ENCODE results near the gene ZNF593OS.

Gene ZNF593OS

DNA sequence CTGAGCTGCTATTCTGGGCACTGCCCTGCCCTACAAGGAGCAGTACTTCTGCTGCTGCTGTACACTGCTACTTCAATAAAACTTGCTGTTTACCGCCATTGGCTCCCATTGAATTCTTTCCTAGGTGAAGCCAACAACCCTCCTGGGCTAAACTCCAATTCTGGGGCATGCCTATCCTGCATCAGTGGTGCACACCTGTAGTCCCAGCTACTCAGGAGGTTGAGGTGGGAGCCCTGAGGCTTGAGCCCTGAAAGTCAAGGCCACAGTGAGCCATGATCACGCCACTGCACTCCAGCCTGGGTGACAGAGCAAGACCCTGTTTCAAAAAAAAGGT lies 38.8 kb downstream of the ZNF593OS start:
- H3K4me1 ChIP-seq (ENCODE audit: control insufficient read depth, insufficient read depth, low read length): peaks cover under 1% of the 10 kb centered on the region; the same call in 1 of the 2 replicates
- no peak overlapping the region for H3K9ac ChIP-seq (ENCODE audit: low read length)

GRCh38 chr1:26132128-26132833 lies 39.4 kb downstream of the ZNF593OS start:
- Histone ChIP-seq H3K9ac (ENCODE audit: low read length) (no peak overlapping the region), H3K27me3 (ENCODE audit: control insufficient read depth, insufficient read depth, low read length) (no peaks in the 10 kb centered on the region), H3K4me1 (ENCODE audit: control insufficient read depth, insufficient read depth, low read length) (peaks cover 5% of the 10 kb centered on the region; the same call in 1 of the 2 replicates), H3K4me3 (ENCODE audit: low read depth, low read length) (no peak overlapping the region), H3K9me3 (ENCODE audit: control insufficient read depth, insufficient read depth, low read depth, low read length) (no peaks in the 10 kb centered on the region), H3K27ac (ENCODE audit: low read depth, low read length) (no peak overlapping the region), H3K36me3 (ENCODE audit: control insufficient read depth, insufficient read depth, low read length) (no peaks in the 10 kb centered on the region)

More for the DNA sequence above, 38.8 kb downstream of the ZNF593OS start:
- Histone ChIP-seq H3K36me3 (ENCODE audit: control insufficient read depth, insufficient read depth, low read length) (no peaks in the 10 kb centered on the region), H3K9me3 (ENCODE audit: control insufficient read depth, insufficient read depth, low read depth, low read length) (no peaks in the 10 kb centered on the region), H3K27me3 (ENCODE audit: control insufficient read depth, insufficient read depth, low read length) (no peaks in the 10 kb centered on the region), H3K4me3 (ENCODE audit: low read depth, low read length) (no peak overlapping the region), H3K27ac (ENCODE audit: low read depth, low read length) (no peak overlapping the region)

DNA sequence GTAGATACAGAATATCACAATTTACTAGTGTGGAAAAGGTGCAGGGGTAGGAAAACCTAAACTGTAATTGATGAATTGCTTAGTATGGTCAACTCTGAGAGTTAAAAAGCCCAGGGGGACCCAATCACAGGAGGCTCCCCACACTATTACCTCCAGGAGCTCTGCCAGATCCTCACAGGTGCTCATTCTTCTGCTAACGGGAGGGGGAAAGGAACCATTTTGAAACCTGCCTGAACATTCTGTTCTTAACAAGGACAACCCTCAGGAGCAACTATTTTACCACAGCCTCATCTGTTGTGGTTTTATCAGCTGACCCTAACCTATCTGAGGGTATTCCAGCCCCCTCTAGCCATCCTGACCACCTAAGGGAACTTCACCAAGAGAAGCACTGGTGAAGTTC lies 40.9 kb downstream of the ZNF593OS start:
- Histone ChIP-seq H3K36me3 (ENCODE audit: control insufficient read depth, insufficient read depth, low read length) (no peaks in the 10 kb centered on the region), H3K9ac (ENCODE audit: low read length) (no peak overlapping the region), H3K27ac (ENCODE audit: low read depth, low read length) (no peak overlapping the region), H3K9me3 (ENCODE audit: control insufficient read depth, insufficient read depth, low read depth, low read length) (no peaks in the 10 kb centered on the region), H3K4me1 (ENCODE audit: control insufficient read depth, insufficient read depth, low read length) (peaks cover 13% of the 10 kb centered on the region), H3K27me3 (ENCODE audit: control insufficient read depth, insufficient read depth, low read length) (no peaks in the 10 kb centered on the region), H3K4me3 (ENCODE audit: low read depth, low read length) (no peak overlapping the region)

GRCh38 chr1:26129778-26130177 lies 41.9 kb downstream of the ZNF593OS start:
- Histone ChIP-seq H3K27me3 (ENCODE audit: control insufficient read depth, insufficient read depth, low read length) (no peaks in the 10 kb centered on the region), H3K4me3 (ENCODE audit: low read depth, low read length) (no peak overlapping the region), H3K27ac (ENCODE audit: low read depth, low read length) (no peak overlapping the region), H3K4me1 (ENCODE audit: control insufficient read depth, insufficient read depth, low read length) (peaks cover 13% of the 10 kb centered on the region), H3K9me3 (ENCODE audit: control insufficient read depth, insufficient read depth, low read depth, low read length) (no peaks in the 10 kb centered on the region), H3K9ac (ENCODE audit: low read length) (no peak overlapping the region), H3K36me3 (ENCODE audit: control insufficient read depth, insufficient read depth, low read length) (no peaks in the 10 kb centered on the region)

DNA sequence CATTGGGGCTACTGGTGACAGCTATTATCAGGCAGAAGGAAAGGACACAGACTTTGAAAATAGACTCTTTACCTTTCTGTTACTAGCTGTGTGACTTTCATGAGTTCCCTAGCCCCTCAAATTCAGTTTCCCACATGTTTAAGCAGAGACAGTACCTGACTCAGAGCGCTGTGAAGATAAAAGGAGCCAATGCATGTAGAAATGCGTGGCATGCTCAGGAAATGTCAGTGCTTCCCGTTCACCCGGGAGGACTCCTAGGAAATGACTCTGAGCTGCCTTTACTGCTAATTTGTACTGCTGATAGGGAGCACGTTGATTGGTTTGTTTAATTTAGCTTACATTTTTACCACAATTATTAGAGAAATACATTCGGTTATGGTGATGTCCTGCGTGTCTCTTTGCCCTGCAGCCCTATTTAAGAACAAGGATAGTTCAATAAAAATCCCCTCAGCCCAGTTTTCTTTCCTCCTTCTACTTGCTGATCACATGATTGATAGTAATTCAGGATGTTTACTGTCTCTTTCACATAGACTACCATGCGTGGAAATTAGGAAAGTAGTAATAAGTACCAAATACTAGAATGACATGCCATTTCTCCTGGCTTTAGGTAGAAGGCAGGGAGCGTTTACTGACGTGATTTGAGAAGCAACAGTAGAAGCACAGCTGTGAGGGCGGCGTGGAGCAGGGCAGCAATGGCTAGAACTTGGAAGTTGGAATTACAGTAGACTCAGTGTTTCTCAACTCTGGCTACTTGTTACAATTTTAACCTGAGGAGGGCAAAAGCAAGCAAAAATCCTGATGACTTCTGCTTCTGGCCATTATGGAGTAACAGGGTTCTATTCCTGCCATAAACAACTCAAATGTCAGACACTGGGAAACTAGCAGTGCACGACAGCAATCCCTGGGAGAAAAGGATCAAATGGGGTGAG lies 44.1 kb downstream of the ZNF593OS start:
- Histone ChIP-seq H3K9ac (ENCODE audit: low read length) (no peak overlapping the region), H3K9me3 (ENCODE audit: control insufficient read depth, insufficient read depth, low read depth, low read length) (no peaks in the 10 kb centered on the region), H3K27ac (ENCODE audit: low read depth, low read length) (no peak overlapping the region), H3K36me3 (ENCODE audit: control insufficient read depth, insufficient read depth, low read length) (peaks cover 4% of the 10 kb centered on the region; the same call in 1 of the 2 replicates), H3K4me1 (ENCODE audit: control insufficient read depth, insufficient read depth, low read length) (peaks cover 13% of the 10 kb centered on the region), H3K27me3 (ENCODE audit: control insufficient read depth, insufficient read depth, low read length) (no peaks in the 10 kb centered on the region), H3K4me3 (ENCODE audit: low read depth, low read length) (no peak overlapping the region)

DNA sequence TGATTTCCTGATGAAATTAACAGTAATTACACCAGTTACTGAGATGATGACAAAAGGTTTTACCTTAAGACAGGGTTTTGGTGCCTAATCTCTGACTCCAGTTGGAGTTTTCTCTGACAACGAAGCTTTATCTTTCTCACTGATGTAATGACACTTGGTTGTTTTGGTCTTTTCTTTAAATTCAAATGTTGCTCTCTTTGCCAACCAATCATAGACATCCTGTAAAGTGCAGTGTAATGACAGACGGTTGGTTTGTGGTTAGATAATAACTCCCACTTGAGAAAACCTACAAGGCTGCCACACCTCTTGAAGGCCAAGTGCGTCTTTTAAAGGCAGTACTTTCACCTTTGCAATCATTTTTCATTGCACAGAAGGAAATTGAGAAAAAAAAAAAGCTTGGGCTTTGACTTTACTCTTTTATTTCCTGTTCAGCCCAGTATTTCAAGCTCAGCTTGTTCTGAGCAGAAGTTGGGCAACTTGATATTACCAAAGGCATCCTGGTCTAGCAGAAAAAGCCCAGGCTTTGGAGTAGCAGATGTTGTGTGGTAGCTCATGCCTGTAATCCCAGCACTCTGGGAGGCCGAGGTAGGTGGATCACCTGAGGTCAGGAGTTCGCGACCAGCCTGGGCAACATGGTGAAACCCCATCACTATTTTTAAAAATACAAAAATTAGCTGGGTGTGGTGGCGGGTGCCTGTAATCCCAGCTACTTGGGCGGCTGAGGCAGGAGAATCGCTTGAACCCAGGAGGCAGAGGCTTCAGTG lies 45.1 kb downstream of the ZNF593OS start:
- Histone ChIP-seq H3K27me3 (ENCODE audit: control insufficient read depth, insufficient read depth, low read length) (no peaks in the 10 kb centered on the region), H3K36me3 (ENCODE audit: control insufficient read depth, insufficient read depth, low read length) (peaks cover 4% of the 10 kb centered on the region; the same call in 1 of the 2 replicates), H3K4me1 (ENCODE audit: control insufficient read depth, insufficient read depth, low read length) (peaks cover 13% of the 10 kb centered on the region), H3K9ac (ENCODE audit: low read length) (no peak overlapping the region), H3K4me3 (ENCODE audit: low read depth, low read length) (no peak overlapping the region), H3K9me3 (ENCODE audit: control insufficient read depth, insufficient read depth, low read depth, low read length) (no peaks in the 10 kb centered on the region), H3K27ac (ENCODE audit: low read depth, low read length) (no peak overlapping the region)

DNA sequence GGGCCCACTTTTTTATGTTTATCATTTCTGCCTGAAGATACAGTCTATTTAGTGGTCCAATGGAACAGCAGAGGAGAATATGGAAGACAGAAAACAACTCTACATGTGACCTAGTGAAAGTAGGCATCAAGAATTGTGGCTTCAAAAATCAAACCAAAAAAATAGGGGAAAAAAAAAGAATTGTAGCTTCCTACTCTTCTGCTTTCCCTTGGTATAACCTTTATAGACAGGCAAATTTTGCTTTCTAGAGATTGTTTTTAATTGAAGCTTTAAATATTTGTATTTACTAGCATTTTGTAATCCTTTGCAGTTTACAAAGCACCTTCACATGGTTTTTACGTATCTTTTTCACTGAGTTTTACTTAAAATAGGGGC lies 45.7 kb downstream of the ZNF593OS start:
- Histone ChIP-seq H3K27me3 (ENCODE audit: control insufficient read depth, insufficient read depth, low read length) (no peaks in the 10 kb centered on the region), H3K4me1 (ENCODE audit: control insufficient read depth, insufficient read depth, low read length) (peaks cover 13% of the 10 kb centered on the region), H3K36me3 (ENCODE audit: control insufficient read depth, insufficient read depth, low read length) (peaks cover 4% of the 10 kb centered on the region; the same call in 1 of the 2 replicates), H3K27ac (ENCODE audit: low read depth, low read length) (no peak overlapping the region), H3K9me3 (ENCODE audit: control insufficient read depth, insufficient read depth, low read depth, low read length) (no peaks in the 10 kb centered on the region), H3K9ac (ENCODE audit: low read length) (no peak overlapping the region), H3K4me3 (ENCODE audit: low read depth, low read length) (no peak overlapping the region)

DNA sequence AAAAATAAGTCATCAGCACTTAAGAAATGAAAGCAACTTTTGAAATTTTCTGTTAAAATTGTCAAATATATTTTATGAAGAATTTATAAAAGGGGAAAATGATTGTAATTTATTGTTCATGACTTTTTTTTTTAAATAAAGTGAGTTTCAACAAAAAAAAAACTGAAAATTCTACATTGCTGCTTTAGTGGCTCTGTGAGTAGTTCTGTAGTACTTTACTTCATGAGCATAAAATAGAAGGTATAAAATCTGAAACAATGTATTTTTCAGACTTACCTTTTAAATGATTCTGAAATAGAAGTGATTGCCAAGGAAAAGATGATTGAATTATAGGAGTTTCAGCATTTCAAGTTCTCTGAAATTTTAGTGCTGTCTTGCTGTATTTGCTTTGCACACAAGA lies 46.2 kb downstream of the ZNF593OS start:
- no peak overlapping the region for H3K9ac ChIP-seq (ENCODE audit: low read length)
- no peak overlapping the region for H3K27ac ChIP-seq (ENCODE audit: low read depth, low read length)
- no peak overlapping the region for H3K4me3 ChIP-seq (ENCODE audit: low read depth, low read length)
- no peaks in the 10 kb centered on the region for H3K9me3 ChIP-seq (ENCODE audit: control insufficient read depth, insufficient read depth, low read depth, low read length)
- peaks cover 4% of the 10 kb centered on the region; the same call in 1 of the 2 replicates for H3K36me3 ChIP-seq (ENCODE audit: control insufficient read depth, insufficient read depth, low read length)
- peaks cover 13% of the 10 kb centered on the region for H3K4me1 ChIP-seq (ENCODE audit: control insufficient read depth, insufficient read depth, low read length)
- H3K27me3 ChIP-seq (ENCODE audit: control insufficient read depth, insufficient read depth, low read length): no peaks in the 10 kb centered on the region

DNA sequence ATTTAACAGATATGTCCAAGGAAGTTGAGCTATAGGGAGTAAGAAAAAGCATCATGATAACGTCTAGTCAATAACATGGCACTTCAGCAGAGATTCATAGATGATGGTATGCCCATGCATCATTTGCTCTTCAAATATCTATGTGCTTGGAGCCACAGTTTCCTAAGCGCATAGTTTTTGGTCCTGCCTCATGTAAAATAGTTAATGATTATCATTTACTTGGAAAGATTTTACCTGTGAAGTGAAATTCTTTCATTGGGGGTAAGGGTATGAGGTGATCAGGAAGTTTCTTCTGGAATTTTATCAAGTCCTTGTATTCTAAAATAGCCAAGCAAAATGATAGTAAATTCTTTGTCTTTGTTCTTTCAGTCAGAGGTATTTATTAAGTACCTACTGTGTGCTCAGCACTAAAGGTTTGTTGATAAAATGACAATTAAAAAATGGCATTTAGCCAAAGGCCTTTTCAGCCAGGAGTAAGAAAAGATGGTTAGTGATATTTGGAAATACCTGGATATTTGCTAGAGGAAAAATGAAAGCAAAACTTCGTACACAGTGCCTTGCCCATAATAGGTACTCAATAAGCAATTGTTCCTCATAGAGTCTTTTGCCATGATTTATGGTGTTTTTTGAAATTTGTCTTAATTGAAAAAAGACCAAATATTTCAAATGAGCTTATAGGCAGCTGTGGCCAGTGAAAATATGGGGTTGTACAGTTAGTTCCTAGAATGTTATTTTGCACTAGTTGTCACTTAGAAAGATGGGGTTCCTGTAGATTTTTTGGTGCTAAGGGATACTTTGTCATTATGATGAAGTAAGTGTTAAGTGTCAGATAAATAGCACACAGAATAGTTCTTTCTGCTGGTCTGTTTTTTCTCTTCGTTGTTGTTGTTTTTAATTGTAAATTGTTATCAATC lies 47.0 kb downstream of the ZNF593OS start:
- peaks cover 13% of the 10 kb centered on the region for H3K4me1 ChIP-seq (ENCODE audit: control insufficient read depth, insufficient read depth, low read length)
- no peak overlapping the region for H3K27ac ChIP-seq (ENCODE audit: low read depth, low read length)
- peaks cover 4% of the 10 kb centered on the region; the same call in 1 of the 2 replicates for H3K36me3 ChIP-seq (ENCODE audit: control insufficient read depth, insufficient read depth, low read length)
- H3K9me3 ChIP-seq (ENCODE audit: control insufficient read depth, insufficient read depth, low read depth, low read length): no peaks in the 10 kb centered on the region
- no peak overlapping the region for H3K4me3 ChIP-seq (ENCODE audit: low read depth, low read length)
- H3K27me3 ChIP-seq (ENCODE audit: control insufficient read depth, insufficient read depth, low read length): no peaks in the 10 kb centered on the region
- no peak overlapping the region for H3K9ac ChIP-seq (ENCODE audit: low read length)

Measured in HUES6 (cell line).